Measurements from ENCODE around the gene KHSRP.

DNA sequence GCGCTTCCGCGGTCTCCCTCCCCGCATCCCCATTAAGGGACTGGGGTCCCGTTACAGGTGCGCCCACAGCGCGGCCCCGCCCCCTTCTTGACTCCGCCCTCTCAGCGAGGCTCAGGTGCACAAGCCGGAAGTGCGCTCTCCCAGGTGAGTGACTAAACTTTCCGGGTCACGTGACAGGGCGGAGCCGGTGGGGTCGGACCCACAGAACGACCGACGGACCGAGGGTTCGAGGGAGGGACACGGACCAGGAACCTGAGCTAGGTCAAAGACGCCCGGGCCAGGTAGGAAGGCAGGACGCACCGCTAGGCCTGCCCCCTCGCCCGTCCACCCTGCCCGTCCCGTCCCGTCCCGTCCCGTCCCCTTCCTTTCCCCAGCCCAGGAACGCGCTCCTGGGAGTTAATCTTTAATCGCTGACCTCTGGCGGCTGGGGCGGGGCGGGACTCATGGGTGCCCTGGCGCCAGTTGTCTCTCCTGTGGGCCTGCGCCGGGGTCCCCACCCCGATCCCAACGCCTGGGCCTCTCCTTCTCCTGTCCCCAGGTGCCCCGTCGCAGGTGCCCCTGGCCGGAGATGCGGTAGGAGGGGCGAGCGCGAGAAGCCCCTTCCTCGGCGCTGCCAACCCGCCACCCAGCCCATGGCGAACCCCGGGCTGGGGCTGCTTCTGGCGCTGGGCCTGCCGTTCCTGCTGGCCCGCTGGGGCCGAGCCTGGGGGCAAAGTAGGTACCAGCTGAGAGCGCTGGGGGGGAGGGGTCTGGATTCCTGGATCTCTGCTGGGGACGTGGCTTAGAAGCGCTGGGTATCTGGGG lies 39.7 kb upstream of the KHSRP start, which contains the start of gene CRB3:
- TF ChIP-seq EZH2 (IDR thresholded peaks at IDR 0.05) (no peak), POLR2AphosphoS5 (IDR thresholded peaks at IDR 0.05; ENCODE audit: borderline replicate concordance, low read depth, low read length) (no peak)
